HG03378 (cell line): ENCODE data around the gene ANKRD2.

ENCODE experiments used
- ATAC-seq: cut with Tn5 transposase; IDR thresholded peaks from one replicate; pipeline ENCODE4 v1.9.1; 2021; ENCODE audit warnings: mild to moderate bottlenecking, moderate library complexity; ENCODE audit not compliant: unreplicated experiment

ANKRD2 gene

DNA sequence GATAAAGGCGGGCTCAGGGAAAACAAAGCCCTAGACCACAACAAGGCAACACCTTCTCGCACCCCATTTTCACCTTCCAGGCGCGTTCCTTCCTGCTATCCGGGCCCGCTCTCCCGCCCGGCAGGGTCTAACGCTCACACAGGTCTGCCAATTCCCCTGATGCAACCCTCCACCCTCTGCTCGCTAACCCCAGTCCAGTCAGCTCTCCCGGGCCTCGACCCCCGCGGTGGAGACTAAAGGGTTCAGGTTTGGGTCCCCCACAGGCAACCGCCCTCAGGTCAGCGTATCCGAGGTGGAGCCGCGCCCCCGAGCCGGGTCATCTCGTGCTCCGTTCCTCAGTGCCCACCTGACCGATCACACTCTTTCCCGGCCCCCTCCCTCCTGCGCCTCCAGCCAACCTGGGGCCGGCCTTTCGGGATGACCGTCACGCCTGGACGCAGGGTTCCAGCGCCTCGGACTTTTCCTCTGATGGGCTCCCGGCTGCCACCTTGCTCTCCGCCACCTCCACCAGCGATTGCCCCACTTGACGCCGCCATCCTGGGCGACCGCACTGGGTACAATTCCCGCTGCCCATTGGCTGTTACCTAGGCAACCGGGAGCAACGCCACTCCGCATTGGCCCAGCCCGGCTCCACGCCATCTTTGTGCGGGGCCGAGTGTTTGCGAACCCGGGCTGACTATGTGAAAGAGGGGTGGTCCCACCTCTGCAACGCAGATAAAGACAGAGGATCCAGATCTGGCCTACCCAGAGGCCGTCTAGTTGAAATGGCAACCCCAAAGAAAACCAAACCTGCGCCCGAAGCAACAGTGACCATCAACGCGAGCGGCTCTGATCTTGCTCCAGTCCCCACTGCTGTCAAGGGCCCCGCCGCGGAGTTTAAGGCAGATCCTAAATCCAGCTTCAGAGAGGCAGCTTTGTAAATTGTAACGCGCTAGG, 60.6 kb downstream of the ANKRD2 start, which contains the start of gene MORN4:
Gene MORN4 (minus strand): TSS at position 552 of the 936 bp plus-strand sequence. CDS start 13,847 bp downstream, outside the sequence.
- peak; percentile 91 for ATAC-seq
